IMR-90 (cell line): Measurements from ENCODE around the gene NT5DC3. TPM values are rescaled to one million over a fixed set of nuclear protein-coding genes. Genes with fewer than 3 reads are reported as not detected.

Source experiments
- ATAC-seq: fragments of 200-7000 bp; cut with Tn5 transposase; 2 replicates; pipeline ENCODE4 v1.9.1; 2020; ENCODE audit warnings: low read depth, mild to moderate bottlenecking, moderate library complexity
- BruUV-seq: library from RNA; stranded (reverse); fragments of 400-500 nt; replicated peaks from 2 replicates; lab custom pipeline; 2021; lab: Mats Ljungman, UMichigan
- CTCF ChIA-PET: fragments of 300-600 bp; formaldehyde crosslinking; extraction: SDS; loops from one replicate; lab custom pipeline; 2021; ENCODE audit warnings: antibody characterized with exemption; lab: Yijun Ruan, JAX
- POLR2A ChIA-PET: fragments of 300-600 bp; sonication (Branson Sonifier 250); formaldehyde crosslinking; loops from one replicate; lab custom pipeline; 2022; ENCODE audit warnings: antibody characterized with exemption; ENCODE audit not compliant: unreplicated experiment; lab: Charles Lee
- DNase-seq: peaks from one replicate; pipeline ENCODE4 v3.0.0; 2013
- H2AFZ ChIP-seq: replicated peaks from 2 replicates; pipeline ENCODE3; 2013; ENCODE audit warnings: low read length, mild to moderate bottlenecking; ENCODE audit not compliant: poor library complexity
- H2AK5ac ChIP-seq: 2 replicates; pipeline ENCODE4 v1.6.1; 2013; ENCODE audit warnings: low read depth, low read length, inconsistent platforms
- H2AK9ac ChIP-seq: replicated peaks from 2 replicates; pipeline ENCODE3; 2013; ENCODE audit warnings: mild to moderate bottlenecking, low read depth, low read length, moderate library complexity; ENCODE audit not compliant: poor library complexity
- H2BK120ac ChIP-seq: 2 replicates; pipeline ENCODE4 v1.6.1; 2013; ENCODE audit warnings: low read depth, low read length, inconsistent platforms
- H2BK15ac ChIP-seq: 3 replicates; pipeline ENCODE4 v1.6.1; 2013; ENCODE audit warnings: low read depth, low read length, inconsistent platforms
- H2BK20ac ChIP-seq: 2 replicates; pipeline ENCODE4 v1.6.1; 2013; ENCODE audit warnings: low read depth, mild to moderate bottlenecking, inconsistent platforms, low read length, moderate library complexity
- H2BK5ac ChIP-seq: 2 replicates; pipeline ENCODE4 v1.6.1; 2013; ENCODE audit warnings: mild to moderate bottlenecking, low read depth, low read length, inconsistent platforms; ENCODE audit not compliant: poor library complexity, severe bottlenecking
- H3K14ac ChIP-seq: replicated peaks from 2 replicates; pipeline ENCODE4 v1.6.1; 2013; ENCODE audit warnings: low read depth, low read length, inconsistent platforms
- H3K18ac ChIP-seq: 2 replicates; pipeline ENCODE4 v1.6.1; 2013; ENCODE audit warnings: low read depth, low read length, control low read depth
- H3K23ac ChIP-seq: 2 replicates; pipeline ENCODE4 v1.6.1; 2013; ENCODE audit warnings: low read depth, low read length, inconsistent platforms
- H3K27ac ChIP-seq: 2 replicates; pipeline ENCODE4 v1.5.1; 2013; ENCODE audit warnings: mild to moderate bottlenecking, control low read depth, low read length; ENCODE audit not compliant: insufficient read depth
- H3K27me3 ChIP-seq: 2 replicates; pipeline ENCODE4 v1.6.1; 2013; ENCODE audit warnings: low read length; ENCODE audit not compliant: control insufficient read depth, insufficient read depth
- H3K36me3 ChIP-seq: 2 replicates; pipeline ENCODE4 v1.6.1; 2013; ENCODE audit warnings: low read length, mixed read lengths; ENCODE audit not compliant: control insufficient read depth, insufficient read depth
- H3K4ac ChIP-seq: 2 replicates; pipeline ENCODE4 v1.6.1; 2013; ENCODE audit warnings: low read depth, low read length, inconsistent platforms
- H3K4me1 ChIP-seq: 2 replicates; pipeline ENCODE4 v1.6.1; 2013; ENCODE audit warnings: low read length, mixed read lengths; ENCODE audit not compliant: control insufficient read depth, insufficient read depth
- H3K4me2 ChIP-seq: 2 replicates; pipeline ENCODE4 v1.6.1; 2013; ENCODE audit warnings: low read depth, mild to moderate bottlenecking, control low read depth, low read length, moderate library complexity
- H3K4me3 ChIP-seq: 2 replicates; pipeline ENCODE4 v1.5.1; 2013; ENCODE audit warnings: low read depth, mild to moderate bottlenecking, control low read depth, low read length, moderate library complexity; ENCODE audit not compliant: insufficient read depth
- H3K56ac ChIP-seq: 2 replicates; pipeline ENCODE4 v1.6.1; 2013; ENCODE audit warnings: low read length, inconsistent platforms; ENCODE audit not compliant: insufficient read depth; ENCODE audit errors: extremely low read depth
- H3K79me1 ChIP-seq, 2 experiments: 2 replicates each; pipeline ENCODE4 v1.6.1; 2013; ENCODE audit warnings: low read length in 2 of 2, inconsistent platforms in 1 of 2, low read depth in 1 of 2
- H3K9ac ChIP-seq: 2 replicates; pipeline ENCODE4 v1.6.1; 2013; ENCODE audit warnings: low read depth, low read length, control low read depth
- H3K9me1 ChIP-seq: 2 replicates; pipeline ENCODE4 v1.6.1; 2013; ENCODE audit warnings: low read length, inconsistent platforms; ENCODE audit not compliant: insufficient read depth
- H3K9me3 ChIP-seq: 2 replicates; pipeline ENCODE4 v1.6.1; 2013; ENCODE audit warnings: low read length; ENCODE audit not compliant: control insufficient read depth, insufficient read depth
- H4K20me1 ChIP-seq: 2 replicates; pipeline ENCODE4 v1.6.1; 2013; ENCODE audit warnings: low read length, inconsistent platforms; ENCODE audit not compliant: insufficient read depth
- H4K5ac ChIP-seq: 2 replicates; pipeline ENCODE4 v1.6.1; 2013; ENCODE audit warnings: mild to moderate bottlenecking, low read depth, low read length, control low read depth
- H4K8ac ChIP-seq, 2 experiments: 2 replicates each; pipeline ENCODE4 v1.6.1; 2013; ENCODE audit warnings: low read depth in 2 of 2, low read length in 2 of 2, control low read depth in 1 of 2, inconsistent platforms in 1 of 2
- H4K91ac ChIP-seq: 2 replicates; pipeline ENCODE4 v1.6.1; 2013; ENCODE audit warnings: low read depth, low read length, inconsistent platforms; ENCODE audit not compliant: insufficient read depth
- BHLHE40 ChIP-seq: fragments of 150-350 bp; IDR thresholded peaks from 2 replicates; pipeline ENCODE4 v1.6.1; 2016; ENCODE audit warnings: mild to moderate bottlenecking, low read depth, low read length
- CEBPB ChIP-seq: IDR thresholded peaks from 2 replicates; pipeline ENCODE4 v1.6.1; 2012; ENCODE audit warnings: low read depth, low read length, improper control_type of control experiment
- CHD1 ChIP-seq: IDR thresholded peaks from 2 replicates; pipeline ENCODE4 v1.6.1; 2012; ENCODE audit warnings: low read depth, low read length, improper control_type of control experiment
- FOS ChIP-seq: fragments of 150-350 bp; IDR thresholded peaks from 2 replicates; pipeline ENCODE4 v1.6.1; 2016; ENCODE audit warnings: low read depth, low read length
- MAFK ChIP-seq: IDR thresholded peaks from 2 replicates; pipeline ENCODE4 v1.6.1; 2012; ENCODE audit warnings: low read depth, low read length, improper control_type of control experiment
- MAZ ChIP-seq: IDR thresholded peaks from 2 replicates; pipeline ENCODE4 v1.6.1; 2012; ENCODE audit warnings: low read depth, mild to moderate bottlenecking, low read length, improper control_type of control experiment, moderate library complexity, borderline replicate concordance
- MXI1 ChIP-seq: IDR thresholded peaks from 2 replicates; pipeline ENCODE4 v1.6.1; 2012; ENCODE audit warnings: low read depth, mild to moderate bottlenecking, low read length, moderate library complexity, borderline replicate concordance
- NFE2L2 ChIP-seq: fragments of 150-350 bp; IDR thresholded peaks from 2 replicates; pipeline ENCODE4 v1.6.1; 2016; ENCODE audit warnings: low read depth, mild to moderate bottlenecking, low read length
- POLR2A ChIP-seq: IDR thresholded peaks from 2 replicates; pipeline ENCODE4 v1.6.1; 2012; ENCODE audit warnings: mild to moderate bottlenecking, low read depth, low read length
- RAD21 ChIP-seq: IDR thresholded peaks from 2 replicates; pipeline ENCODE4 v1.6.1; 2012; ENCODE audit warnings: low read length, improper control_type of control experiment
- RCOR1 ChIP-seq: IDR thresholded peaks from 2 replicates; pipeline ENCODE4 v1.6.1; 2012; ENCODE audit warnings: mild to moderate bottlenecking, low read length, improper control_type of control experiment; ENCODE audit not compliant: insufficient replicate concordance
- RFX5 ChIP-seq: IDR thresholded peaks from 2 replicates; pipeline ENCODE4 v1.8.0; 2012; ENCODE audit warnings: low read depth, mild to moderate bottlenecking, low read length, moderate library complexity
- SMC3 ChIP-seq: fragments of 150-350 bp; IDR thresholded peaks from 2 replicates; pipeline ENCODE4 v1.6.1; 2016; ENCODE audit warnings: low read depth, mild to moderate bottlenecking, antibody characterized with exemption, low read length, moderate library complexity
- WGBS, 2 experiments: methylation state at CpG; one replicate each; pipeline versions ENCODE4 v1.1.5 to v1.1.7; 2013; ENCODE audit warnings: missing lambda C conversion rate in 2 of 2; ENCODE audit not compliant: insufficient read length in 1 of 2; ENCODE audit errors: extremely low coverage in 2 of 2; 5-methylcytosine and 5-hydroxymethylcytosine counted together
- dilution Hi-C: fragments of 300-500 bp; cut with HindIII; formaldehyde crosslinking; loops from one replicate; pipeline ENCODE4 v1.14.3; 2018; ENCODE audit warnings: low sequenced_read_pairs; ENCODE audit not compliant: unreplicated experiment
- in situ Hi-C: fragments of 300-500 bp; cut with MboI; formaldehyde crosslinking; loops from 3 replicates; pipeline ENCODE4 v1.14.3; 2019; ENCODE audit warnings: low sequenced_read_pairs, inconsistent platforms, mixed read lengths
- intact Hi-C: fragments of 100-400 bp; cut with micrococcal nuclease; formaldehyde crosslinking; loops from 2 replicates; pipeline ENCODE4 v1.10.0; 2022
- polyA plus RNA-seq, 3 experiments: library from polyadenylated mRNA; depleted of rRNA; stranded (reverse); fragments of >200 nt; gene quantifications; 2 replicates each; pipeline ENCODE4 v1.2.3, GENCODE V29; 2012; ENCODE audit warnings: low replicate concordance in 1 of 3
- total RNA-seq: library from RNA; depleted of rRNA; stranded (reverse); fragments of >200 nt; gene quantifications from 2 replicates; pipeline ENCODE4 v1.2.3, GENCODE V29; 2012
- TF ChIP-seq, protein P1 (sequence below): conservative IDR thresholded peaks from 2 replicates; pipeline ENCODE4 v1.5.1; 2012; ENCODE audit warnings: mild to moderate bottlenecking, low read depth, low read length, improper control_type of control experiment
- TF ChIP-seq, protein P2 (sequence below): fragments of 150-350 bp; IDR thresholded peaks from 2 replicates; pipeline ENCODE4 v1.6.1; 2016; ENCODE audit warnings: low read depth, mild to moderate bottlenecking, low read length, moderate library complexity, borderline replicate concordance
- TF ChIP-seq, protein P3 (sequence below): fragments of 150-350 bp; IDR thresholded peaks from 2 replicates; pipeline ENCODE4 v1.6.1; 2017; ENCODE audit warnings: mild to moderate bottlenecking, antibody characterized with exemption, low read length, low read depth

NT5DC3 gene
- total and polyA plus RNA-seq, 2 of the 4 experiments (the other 2 are of a cell fraction) = 7.3 to 17.6 TPM

DNA sequence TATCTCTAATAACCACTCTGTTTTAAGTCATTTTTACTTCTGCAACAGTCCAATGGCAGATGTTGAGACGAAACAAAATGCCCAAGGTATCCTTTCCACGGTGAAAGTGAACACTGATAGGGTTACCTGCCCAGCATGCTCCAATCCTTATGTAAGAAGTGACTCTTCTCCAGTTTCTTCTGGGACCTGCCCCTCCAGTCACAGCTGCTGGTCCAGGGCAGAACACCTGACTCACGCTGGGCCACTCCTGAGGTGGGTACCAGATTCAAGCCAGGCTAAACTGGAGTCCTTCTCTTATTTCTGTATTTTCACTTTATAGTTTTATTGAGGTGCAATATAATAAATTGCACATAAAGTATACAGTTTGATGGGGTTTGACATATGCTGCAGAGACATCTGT, 16.7 kb downstream of the NT5DC3 start:
- no TSS peak for BruUV-seq
- no peak overlapping the region for H3K4ac ChIP-seq
- no peak overlapping the region for H3K23ac ChIP-seq

More for the DNA sequence above, 16.7 kb downstream of the NT5DC3 start:
- no peak overlapping the region for H2AK9ac ChIP-seq
- no peak overlapping the region for H2AFZ ChIP-seq
- no peaks in the 10 kb centered on the region for H3K9me3 ChIP-seq
- ATAC-seq (no peak), DNase-seq (no peak)
- peaks cover 42 to 58% of the 10 kb centered on the region in 2 experiments for H3K79me1 ChIP-seq
- H3K9ac ChIP-seq = no peak overlapping the region
- H3K4me3 ChIP-seq = no peak overlapping the region
- TF ChIP-seq NFE2L2 (no peak), BHLHE40 (no peak), MAZ (no peak), MXI1 (no peak), RFX5 (no peak), SMC3 (no peak), RAD21 (no peak), POLR2A (no peak), FOS (no peak), RCOR1 (no peak), MAFK (no peak), CHD1 (no peak), CEBPB (no peak)
- TF ChIP-seq, protein P1, sequence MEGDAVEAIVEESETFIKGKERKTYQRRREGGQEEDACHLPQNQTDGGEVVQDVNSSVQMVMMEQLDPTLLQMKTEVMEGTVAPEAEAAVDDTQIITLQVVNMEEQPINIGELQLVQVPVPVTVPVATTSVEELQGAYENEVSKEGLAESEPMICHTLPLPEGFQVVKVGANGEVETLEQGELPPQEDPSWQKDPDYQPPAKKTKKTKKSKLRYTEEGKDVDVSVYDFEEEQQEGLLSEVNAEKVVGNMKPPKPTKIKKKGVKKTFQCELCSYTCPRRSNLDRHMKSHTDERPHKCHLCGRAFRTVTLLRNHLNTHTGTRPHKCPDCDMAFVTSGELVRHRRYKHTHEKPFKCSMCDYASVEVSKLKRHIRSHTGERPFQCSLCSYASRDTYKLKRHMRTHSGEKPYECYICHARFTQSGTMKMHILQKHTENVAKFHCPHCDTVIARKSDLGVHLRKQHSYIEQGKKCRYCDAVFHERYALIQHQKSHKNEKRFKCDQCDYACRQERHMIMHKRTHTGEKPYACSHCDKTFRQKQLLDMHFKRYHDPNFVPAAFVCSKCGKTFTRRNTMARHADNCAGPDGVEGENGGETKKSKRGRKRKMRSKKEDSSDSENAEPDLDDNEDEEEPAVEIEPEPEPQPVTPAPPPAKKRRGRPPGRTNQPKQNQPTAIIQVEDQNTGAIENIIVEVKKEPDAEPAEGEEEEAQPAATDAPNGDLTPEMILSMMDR = no peak
- TF ChIP-seq, protein P2, sequence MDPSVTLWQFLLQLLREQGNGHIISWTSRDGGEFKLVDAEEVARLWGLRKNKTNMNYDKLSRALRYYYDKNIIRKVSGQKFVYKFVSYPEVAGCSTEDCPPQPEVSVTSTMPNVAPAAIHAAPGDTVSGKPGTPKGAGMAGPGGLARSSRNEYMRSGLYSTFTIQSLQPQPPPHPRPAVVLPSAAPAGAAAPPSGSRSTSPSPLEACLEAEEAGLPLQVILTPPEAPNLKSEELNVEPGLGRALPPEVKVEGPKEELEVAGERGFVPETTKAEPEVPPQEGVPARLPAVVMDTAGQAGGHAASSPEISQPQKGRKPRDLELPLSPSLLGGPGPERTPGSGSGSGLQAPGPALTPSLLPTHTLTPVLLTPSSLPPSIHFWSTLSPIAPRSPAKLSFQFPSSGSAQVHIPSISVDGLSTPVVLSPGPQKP = no peak
- TF ChIP-seq, protein P3, sequence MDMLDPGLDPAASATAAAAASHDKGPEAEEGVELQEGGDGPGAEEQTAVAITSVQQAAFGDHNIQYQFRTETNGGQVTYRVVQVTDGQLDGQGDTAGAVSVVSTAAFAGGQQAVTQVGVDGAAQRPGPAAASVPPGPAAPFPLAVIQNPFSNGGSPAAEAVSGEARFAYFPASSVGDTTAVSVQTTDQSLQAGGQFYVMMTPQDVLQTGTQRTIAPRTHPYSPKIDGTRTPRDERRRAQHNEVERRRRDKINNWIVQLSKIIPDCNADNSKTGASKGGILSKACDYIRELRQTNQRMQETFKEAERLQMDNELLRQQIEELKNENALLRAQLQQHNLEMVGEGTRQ = no peak
- in situ Hi-C loops = no loop called here
- H4K8ac ChIP-seq = no peak overlapping the region
- H3K27me3 ChIP-seq = no peaks in the 10 kb centered on the region
- 100% methylated on average over 1 of the region's 3 CpGs; no CpG with 5 or more reads in 1 of the 2 experiments for WGBS, 2 experiments
- peaks cover 19% of the 10 kb centered on the region for H3K4me1 ChIP-seq
- H4K5ac ChIP-seq = no peak overlapping the region
- CTCF ChIA-PET = no interaction called here
- H2BK120ac ChIP-seq = no peak overlapping the region
- H2BK15ac ChIP-seq = no peak overlapping the region
- H3K27ac ChIP-seq = no peak overlapping the region
- no peaks in the 10 kb centered on the region; the same call in 1 of the 2 replicates for H4K20me1 ChIP-seq
- intact Hi-C loops = no loop called here
- no peak overlapping the region for H3K18ac ChIP-seq
- dilution Hi-C loops = no loop called here
- POLR2A ChIA-PET = no interaction called here
- H2BK5ac ChIP-seq = no peak overlapping the region
- H3K9me1 ChIP-seq = peaks cover 17% of the 10 kb centered on the region
- no peak overlapping the region for H2BK20ac ChIP-seq
- no peak overlapping the region for H4K91ac ChIP-seq
- no peak overlapping the region for H3K14ac ChIP-seq
- no peak overlapping the region for H3K56ac ChIP-seq
- H3K36me3 ChIP-seq = no peaks in the 10 kb centered on the region; the same call in 1 of the 2 replicates
- no peak overlapping the region for H3K4me2 ChIP-seq
- no peak overlapping the region for H2AK5ac ChIP-seq
